HG03066 (cell line): ENCODE data around the gene PCDHGA5.
"Not testable (repeated sequence)": the region's sequence is repeated elsewhere in the genome, so short reads cannot be mapped to it uniquely, and the experiment has no call there.

Experiments
- ATAC-seq: cut with Tn5 transposase; IDR thresholded peaks from one replicate; pipeline ENCODE4 v1.9.1; 2021; ENCODE audit warnings: low read depth; ENCODE audit not compliant: unreplicated experiment

The PCDHGA5 gene

DNA sequence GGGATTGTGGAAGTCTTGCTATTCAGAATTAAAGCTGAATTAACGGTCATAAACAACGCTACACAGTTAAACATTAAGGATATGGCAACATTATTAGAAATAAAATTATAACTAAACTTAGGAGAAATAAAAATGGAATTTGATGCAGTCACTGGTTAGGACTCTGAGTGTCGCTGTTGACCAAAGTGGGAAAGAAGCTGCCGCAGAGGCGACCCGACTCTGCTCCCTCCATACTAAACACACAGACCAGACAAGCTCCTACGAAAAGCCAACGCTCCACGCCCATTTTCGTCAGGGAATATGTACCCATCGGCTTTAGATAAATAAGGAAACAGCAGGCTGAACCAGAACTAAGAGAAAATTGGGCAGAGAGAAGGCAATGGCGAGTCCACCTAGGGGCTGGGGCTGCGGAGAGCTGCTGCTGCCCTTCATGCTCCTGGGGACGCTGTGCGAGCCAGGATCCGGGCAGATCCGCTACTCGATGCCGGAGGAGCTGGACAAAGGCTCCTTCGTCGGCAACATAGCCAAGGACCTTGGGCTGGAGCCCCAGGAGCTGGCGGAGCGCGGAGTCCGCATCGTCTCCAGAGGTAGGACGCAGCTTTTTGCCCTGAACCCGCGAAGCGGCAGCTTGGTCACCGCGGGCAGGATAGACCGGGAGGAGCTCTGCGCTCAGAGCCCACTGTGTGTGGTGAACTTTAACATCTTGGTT is at the start of gene PCDHGA5:
PCDHGA5 (plus strand) TSS at position 211 of the 709 bp plus-strand sequence; CDS start at position 380, 169 bp downstream.
- ATAC-seq, result no peak

DNA sequence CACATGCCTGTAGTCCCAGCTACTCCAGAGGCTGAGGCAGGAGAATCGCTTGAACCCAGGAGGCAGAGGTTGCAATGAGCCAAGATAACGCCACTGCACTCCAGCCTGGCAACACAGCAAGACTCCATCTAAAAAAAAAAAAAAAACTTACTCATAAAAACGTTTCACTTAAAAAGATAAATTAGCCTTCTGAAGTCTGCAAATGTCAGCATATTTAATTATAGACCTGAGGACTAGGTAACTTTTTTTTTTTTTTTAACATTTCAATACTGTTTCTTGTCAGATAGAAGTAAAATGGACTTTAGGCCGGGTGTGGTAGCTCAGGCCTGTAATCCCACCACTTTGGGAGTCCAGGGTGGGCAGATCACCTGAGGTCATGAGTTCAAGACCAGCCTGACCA is 47.0 kb upstream of the PCDHGA5 start:
- not testable (repeated sequence) for ATAC-seq

DNA sequence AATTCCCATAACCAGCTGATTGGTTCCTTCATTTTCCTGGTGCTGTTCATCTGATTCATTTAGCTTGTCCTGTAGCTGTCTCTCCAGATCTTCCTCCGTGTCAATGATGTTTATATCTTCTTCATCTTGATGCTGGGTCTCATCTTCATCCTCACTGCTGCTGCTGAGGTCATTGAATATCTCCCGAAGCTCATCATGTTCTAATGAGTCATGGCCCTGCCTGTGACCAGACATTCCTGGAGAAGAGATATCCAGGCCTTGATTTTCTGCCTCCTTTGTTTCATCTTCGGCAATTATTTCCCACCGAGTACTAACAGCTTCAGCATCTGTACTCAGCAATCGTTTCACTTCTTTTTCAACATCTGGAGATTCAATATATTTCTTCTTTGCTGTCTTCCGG is 44.8 kb upstream of the PCDHGA5 start:
- ATAC-seq, result no peak

DNA sequence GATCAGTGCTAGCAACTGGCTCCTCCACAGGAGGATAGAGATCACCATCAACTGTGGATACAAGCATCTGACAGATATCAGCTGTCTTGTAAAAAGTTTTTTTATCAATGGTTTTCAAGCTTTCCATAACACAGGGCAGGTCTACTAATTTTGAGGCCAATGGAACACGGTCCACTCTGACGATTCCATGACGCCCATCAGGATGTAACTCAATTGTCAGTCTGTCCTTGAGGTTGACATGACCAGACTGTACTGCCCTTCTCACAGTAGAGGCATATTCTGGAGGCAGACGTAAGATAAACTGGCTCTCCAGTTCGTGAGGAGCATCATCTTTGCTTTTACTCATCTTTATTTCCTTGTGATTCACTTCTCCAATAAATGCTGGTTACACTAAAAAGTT is 44.3 kb upstream of the PCDHGA5 start:
- no peak for ATAC-seq

DNA sequence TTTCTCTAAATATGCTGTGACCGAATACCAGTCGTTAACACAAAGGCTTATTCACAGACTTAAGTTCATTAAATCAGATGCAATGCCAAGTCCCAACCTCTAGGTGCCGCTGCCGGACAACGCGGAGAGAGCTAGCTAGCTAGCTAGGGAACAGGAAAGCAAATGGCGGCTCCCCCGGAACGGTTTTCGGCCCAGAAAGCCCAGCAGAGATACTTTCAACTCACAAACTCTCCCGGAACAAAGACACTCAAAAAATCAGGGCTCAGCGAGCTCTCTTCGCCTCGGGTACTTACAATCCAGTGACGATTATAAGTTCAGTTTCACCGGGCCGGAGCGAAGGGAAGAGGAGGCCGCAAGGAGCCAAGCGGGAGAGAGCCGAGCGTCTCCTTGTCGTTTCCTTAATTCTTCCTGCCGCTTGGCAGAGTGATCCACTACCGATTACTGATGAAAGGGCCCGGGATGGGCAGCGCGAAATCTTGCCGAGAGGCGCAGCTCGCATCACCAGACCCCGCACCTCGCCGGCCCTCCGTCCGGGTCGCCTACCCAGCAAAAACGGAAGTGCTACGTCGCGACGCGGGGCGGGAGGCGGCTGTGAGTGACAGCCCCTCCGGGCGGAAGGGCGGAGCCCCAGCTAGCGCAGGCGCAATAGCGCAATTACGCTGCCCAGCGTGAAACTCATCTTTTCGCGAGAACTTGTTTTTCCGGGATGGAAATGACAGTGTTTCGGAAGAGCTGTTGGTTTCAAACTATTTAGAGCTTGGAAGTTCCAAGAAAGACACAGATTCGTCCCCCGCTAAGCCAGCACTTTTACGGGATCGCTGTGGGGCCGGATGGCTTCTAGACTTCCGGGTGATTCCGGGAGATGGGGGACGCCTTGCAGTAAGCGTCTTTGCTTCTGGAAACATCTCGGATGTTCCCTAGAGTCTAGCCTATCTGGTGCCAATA is 43.5 kb upstream of the PCDHGA5 start, which contains the start of gene TAF7:
TAF7 (minus strand) TSS at position 560 of the 945 bp plus-strand sequence. CDS start 740 bp downstream, outside the sequence.
- peak; percentile 93 for ATAC-seq

DNA sequence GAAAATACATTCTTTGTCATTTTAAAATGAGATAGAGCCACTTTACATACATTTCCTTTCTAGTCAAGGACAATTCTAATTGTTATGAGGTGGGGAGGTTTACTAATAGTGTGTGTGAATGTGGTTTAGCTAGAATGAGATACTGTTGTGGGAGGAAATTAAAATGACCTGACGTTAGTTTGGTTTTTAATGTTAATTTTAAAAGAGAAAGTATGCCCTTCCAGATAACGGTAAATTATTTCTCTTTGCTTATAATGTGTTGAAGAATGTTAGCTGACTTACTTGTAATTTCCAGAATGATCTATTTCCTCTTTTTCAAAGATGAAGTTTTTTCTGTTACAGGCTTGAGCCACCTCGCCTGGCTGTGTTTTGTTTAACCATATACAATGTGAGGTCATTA is 41.7 kb upstream of the PCDHGA5 start:
- no peak for ATAC-seq

DNA sequence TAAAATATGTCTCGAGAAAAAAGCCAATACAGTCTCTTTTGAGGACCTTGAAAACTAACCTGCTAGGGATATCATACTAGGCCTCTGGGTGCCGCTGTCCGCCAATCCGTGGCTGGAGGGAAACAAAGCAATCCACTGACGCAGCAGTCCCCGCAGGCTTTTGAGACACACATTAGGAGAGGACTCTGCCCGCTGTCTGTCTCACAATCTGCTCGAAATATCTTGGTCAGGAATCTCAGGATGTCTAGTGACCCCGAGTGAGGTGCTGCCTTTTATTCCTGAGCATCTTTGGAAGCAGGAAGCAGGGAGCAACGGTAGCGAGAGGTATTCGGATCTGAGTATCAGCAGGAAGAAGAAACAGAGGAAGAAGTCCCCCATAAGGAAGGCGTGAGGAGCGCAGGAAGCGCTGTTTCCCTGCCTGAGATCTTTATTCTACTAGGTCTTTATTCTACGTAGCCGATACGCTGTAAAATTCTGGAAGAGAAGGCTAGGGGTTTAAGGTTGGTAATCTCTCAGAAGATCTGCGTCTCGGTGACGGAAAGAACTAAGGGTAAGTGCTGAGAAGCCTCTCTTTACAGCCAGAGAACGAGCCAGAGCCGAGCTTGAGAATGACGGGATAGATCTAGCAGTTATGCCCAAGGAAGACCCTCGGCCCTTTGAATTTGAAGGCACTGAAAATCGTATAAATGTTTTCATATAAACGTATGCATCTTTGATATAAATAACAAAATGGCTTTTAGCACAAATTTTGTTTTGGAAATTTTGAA is 37.7 kb upstream of the PCDHGA5 start:
- peak; percentile 62 for ATAC-seq

DNA sequence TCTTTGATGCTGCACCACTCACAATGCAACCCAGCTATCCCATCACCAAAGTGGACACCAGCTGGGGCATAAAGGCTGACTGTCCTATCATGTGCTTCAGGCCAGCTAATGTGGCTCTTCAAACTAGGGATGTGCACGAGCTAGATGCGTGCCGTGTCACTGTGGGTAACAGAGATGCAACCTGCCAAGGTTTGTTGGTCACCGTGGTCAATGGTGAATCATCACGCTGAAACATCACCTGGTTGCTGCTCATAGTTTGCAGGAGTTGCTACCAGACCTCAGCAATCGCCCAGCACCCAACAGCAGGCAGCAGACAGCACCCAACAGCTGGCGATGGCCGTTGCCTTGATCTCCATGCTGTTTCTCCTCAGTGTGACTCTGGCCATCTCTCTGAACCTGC is 35.7 kb upstream of the PCDHGA5 start:
- no peak for ATAC-seq

DNA sequence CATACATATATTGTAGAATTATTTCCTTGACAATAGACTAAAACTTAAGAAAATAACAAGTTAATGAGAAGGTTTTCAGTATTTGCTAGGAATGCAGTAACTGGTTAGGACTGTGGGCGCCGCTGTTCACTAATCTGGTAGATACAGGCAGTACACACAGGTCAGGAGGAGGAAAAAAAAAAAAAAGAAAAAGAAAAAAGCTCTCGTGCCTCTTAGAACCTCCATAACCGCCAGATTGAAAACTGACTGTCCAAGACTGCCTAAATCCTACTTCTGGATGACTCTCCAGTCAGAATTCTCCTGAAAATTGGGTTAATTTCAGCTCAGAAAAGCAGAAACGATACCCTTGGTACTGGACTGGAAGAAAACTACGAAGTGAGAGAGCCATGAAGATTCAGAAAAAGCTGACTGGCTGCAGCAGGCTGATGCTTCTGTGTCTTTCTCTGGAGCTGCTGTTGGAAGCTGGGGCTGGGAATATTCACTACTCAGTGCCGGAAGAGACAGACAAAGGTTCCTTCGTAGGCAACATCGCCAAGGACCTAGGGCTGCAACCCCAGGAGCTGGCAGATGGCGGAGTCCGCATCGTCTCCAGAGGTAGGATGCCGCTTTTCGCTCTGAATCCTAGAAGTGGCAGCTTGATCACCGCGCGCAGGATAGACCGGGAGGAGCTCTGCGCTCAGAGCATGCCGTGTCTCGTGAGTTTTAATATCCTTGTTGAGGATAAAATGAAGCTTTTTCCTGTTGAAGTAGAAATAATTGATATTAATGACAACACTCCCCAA is 33.5 kb upstream of the PCDHGA5 start, which contains the start of gene PCDHGA1:
PCDHGA1 (plus strand) TSS at position 216 of the 782 bp plus-strand sequence.
- ATAC-seq, result peak; percentile 52

DNA sequence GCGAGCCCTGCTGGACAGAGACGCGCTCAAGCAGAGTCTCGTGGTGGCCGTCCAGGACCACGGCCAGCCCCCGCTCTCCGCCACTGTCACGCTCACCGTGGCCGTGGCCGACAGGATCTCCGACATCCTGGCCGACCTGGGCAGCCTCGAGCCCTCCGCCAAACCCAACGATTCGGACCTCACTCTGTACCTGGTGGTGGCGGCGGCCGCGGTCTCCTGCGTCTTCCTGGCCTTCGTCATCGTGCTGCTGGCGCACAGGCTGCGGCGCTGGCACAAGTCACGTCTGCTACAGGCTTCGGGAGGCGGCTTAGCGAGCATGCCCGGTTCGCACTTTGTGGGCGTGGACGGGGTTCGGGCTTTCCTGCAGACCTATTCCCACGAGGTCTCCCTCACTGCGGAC is 31.4 kb upstream of the PCDHGA5 start:
- not testable (repeated sequence) for ATAC-seq

DNA sequence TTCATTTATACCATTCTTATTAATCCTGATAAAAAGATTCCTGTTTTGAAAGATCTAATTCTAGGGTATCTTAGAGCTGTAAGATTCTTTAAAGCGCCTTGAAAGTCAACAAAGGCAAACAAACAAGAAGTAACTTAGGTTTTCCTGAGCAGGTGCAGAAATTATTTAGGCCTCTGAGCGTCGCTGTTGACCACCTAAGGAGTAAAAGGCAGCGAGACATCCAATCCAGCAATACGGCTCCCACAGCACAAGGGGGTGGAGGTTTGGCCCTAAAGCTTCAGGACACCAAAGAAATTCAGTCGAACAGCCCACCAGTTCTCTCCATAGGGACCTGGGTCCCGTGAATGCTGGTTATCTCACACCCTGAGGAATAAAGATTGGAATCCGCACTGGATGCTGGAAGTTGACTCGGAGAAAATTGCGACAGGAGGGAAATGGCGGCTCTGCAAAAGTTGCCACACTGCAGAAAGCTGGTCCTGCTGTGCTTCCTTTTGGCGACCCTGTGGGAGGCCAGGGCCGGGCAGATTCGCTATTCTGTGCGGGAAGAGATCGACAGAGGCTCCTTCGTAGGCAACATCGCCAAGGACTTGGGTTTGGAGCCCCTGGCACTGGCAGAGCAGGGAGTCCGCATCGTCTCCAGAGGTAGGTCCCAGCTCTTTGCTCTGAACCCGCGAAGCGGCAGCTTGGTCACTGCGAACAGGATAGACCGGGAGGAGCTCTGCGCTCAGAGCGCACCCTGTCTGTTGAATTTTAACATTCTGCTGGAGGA is 25.2 kb upstream of the PCDHGA5 start, which contains the start of gene PCDHGA2:
PCDHGA2 (plus strand) TSS at position 223 of the 769 bp plus-strand sequence.
- no peak for ATAC-seq

DNA sequence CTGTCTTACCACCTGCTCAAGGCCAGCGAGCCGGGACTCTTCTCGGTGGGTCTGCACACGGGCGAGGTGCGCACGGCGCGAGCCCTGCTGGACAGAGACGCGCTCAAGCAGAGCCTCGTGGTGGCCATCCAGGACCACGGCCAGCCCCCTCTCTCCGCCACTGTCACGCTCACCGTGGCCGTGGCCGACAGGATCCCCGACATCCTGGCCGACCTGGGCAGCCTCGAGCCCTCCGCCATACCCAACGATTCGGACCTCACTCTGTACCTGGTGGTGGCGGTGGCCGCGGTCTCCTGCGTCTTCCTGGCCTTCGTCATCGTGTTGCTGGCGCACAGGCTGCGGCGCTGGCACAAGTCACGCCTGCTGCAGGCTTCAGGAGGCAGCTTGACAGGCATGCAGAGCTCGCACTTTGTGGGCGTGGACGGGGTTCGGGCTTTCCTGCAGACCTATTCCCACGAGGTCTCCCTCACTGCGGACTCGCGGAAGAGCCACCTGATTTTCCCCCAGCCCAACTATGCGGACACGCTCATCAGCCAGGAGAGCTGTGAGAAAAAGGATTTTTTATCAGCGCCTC is 23.1 kb upstream of the PCDHGA5 start:
- ATAC-seq, result not testable (repeated sequence)

DNA sequence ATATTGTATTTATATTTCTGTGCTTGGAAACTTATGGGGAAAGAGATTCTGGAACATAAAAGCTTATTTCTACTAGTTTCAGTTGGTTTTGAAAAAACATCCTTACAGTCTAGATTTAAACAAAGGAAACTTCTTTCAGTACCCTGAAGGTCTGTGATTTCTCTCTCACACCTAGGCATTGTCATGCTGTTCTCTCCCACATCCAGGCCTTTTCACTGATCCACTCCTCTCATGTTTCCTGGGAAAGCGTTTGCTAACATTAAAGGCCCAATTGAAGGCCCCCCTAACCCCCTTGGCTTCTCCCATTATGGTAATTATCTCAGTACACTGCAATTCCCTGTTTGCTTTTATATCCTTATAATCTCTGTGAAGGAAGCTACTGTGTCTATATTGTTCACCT is 21.2 kb upstream of the PCDHGA5 start:
- ATAC-seq, result no peak

DNA sequence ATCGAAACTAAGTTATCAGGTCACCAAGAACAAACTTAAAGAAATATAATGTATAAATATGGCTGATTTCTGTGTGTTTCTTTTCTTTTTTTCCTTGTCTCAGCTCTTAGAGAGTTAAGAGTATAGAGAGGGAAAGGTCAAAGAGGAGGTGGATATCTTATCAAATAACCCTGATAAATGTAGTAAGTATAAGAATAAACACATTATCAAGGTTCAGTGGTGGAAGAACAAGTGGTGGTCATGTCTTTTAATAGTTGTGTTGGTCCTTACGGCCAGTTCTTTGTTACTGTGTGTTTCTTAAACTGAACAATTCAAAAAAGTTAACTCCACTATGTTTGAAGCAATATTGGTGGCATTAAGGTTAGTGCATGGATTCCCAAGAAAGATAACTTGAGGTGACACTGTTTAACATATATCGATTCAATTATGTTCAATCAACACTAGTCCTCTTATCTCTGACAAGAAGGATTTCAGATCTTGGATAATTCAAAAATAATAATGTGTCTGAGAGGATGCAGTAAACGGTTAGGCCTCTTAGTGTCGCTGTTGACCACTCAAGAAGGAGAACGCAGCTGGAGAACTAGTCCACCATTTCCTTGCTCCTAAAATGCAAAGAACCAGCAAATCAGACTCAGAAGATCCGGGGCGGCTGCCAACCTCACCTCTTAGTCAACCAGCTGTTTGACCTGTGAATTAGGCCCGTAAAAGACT is 20.6 kb upstream of the PCDHGA5 start, which contains the start of gene PCDHGA3:
PCDHGA3 (plus strand) TSS at position 588 of the 711 bp plus-strand sequence. CDS start 205 bp downstream, outside the sequence.
- ATAC-seq, result no peak

DNA sequence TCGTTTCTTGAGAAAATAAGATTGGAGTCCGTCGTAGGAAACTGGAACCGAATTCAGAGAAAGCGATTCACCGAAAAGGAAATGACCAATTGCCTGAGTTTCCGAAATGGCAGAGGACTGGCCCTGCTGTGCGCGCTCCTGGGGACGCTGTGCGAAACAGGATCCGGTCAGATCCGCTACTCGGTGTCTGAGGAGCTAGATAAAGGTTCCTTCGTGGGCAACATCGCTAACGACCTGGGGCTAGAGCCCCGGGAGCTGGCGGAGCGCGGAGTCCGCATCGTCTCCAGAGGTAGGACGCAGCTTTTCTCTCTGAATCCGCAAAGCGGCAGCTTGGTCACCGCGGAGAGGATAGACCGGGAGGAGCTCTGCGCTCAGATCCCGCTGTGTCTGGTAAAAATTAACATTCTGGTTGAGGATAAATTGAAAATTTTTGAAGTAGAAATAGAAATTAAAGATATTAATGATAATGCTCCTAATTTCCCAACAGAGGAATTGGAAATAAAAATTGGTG is 20.0 kb upstream of the PCDHGA5 start:
- ATAC-seq, result no peak

DNA sequence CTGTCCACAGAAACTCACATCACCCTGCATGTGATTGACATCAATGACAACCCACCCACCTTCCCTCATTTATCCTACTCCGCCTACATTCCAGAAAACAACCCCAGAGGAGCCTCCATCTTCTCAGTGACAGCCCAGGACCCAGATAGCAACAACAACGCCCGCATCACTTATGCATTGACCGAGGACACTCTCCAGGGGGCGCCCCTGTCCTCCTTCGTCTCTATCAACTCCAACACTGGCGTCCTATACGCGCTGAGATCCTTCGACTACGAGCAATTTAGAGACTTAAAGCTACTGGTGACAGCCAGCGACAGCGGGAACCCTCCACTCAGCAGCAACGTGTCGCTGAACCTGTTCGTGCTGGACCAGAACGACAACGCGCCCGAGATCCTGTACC is 18.6 kb upstream of the PCDHGA5 start:
- no peak for ATAC-seq

DNA sequence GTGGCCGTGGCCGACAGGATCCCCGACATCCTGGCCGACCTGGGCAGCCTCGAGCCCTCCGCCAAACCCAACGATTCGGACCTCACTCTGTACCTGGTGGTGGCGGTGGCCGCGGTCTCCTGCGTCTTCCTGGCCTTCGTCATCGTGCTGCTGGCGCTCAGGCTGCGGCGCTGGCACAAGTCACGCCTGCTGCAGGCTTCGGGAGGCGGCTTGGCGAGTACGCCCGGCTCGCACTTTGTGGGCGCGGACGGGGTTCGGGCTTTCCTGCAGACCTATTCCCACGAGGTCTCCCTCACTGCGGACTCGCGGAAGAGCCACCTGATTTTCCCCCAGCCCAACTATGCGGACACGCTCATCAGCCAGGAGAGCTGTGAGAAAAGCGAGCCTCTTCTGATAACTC is 17.9 kb upstream of the PCDHGA5 start:
- not testable (repeated sequence) for ATAC-seq
